SK-N-SH (cell line): ENCODE results near the gene OR1M1.

Experiments used
- EZH2phosphoT487 ChIP-seq: fragments of 200-600 bp; sonication (generic); IDR thresholded peaks from 2 replicates; pipeline ENCODE4 v1.6.1; 2017; ENCODE audit warnings: low read depth, mixed run types, mild to moderate bottlenecking, antibody characterized with exemption, moderate library complexity, borderline replicate concordance
- MXI1 ChIP-seq: IDR thresholded peaks from 2 replicates; pipeline ENCODE4 v1.6.1; 2012; ENCODE audit warnings: mild to moderate bottlenecking, low read depth, low read length, improper control_type of control experiment
- POLR2AphosphoS5 ChIP-seq: IDR thresholded peaks from 2 replicates; pipeline ENCODE4 v1.6.1; 2012; ENCODE audit warnings: low read depth, low read length
- TF ChIP-seq, protein P1 (sequence below): fragments of 200-600 bp; sonication (generic); IDR thresholded peaks from 2 replicates; pipeline ENCODE4 v1.6.1; 2017; ENCODE audit warnings: antibody characterized with exemption, mild to moderate bottlenecking, moderate library complexity
- TF ChIP-seq, protein P2 (sequence below): IDR thresholded peaks from 2 replicates; pipeline ENCODE4; 2012

DNA sequence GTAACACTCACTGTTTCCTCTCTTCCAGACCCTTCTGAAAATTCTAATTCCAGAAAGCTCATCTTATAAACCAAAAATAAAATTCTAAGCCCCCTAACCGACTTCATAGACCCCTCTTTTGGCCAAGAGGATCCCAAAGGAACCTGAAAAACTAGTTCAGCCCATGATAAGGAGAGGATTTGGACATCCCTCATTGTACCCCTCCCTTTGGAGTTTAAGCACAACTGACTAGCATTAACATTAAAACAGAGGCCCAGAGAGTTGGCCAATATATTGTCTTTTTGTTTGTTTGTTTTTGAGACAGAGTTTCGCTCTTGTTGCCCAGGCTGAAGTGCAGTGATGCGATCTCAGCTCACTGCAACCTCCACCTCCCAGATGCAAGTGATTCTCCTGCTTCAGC lies 42.4 kb upstream of the OR1M1 start:
- TF ChIP-seq POLR2AphosphoS5: no peak
- TF ChIP-seq, protein P1, sequence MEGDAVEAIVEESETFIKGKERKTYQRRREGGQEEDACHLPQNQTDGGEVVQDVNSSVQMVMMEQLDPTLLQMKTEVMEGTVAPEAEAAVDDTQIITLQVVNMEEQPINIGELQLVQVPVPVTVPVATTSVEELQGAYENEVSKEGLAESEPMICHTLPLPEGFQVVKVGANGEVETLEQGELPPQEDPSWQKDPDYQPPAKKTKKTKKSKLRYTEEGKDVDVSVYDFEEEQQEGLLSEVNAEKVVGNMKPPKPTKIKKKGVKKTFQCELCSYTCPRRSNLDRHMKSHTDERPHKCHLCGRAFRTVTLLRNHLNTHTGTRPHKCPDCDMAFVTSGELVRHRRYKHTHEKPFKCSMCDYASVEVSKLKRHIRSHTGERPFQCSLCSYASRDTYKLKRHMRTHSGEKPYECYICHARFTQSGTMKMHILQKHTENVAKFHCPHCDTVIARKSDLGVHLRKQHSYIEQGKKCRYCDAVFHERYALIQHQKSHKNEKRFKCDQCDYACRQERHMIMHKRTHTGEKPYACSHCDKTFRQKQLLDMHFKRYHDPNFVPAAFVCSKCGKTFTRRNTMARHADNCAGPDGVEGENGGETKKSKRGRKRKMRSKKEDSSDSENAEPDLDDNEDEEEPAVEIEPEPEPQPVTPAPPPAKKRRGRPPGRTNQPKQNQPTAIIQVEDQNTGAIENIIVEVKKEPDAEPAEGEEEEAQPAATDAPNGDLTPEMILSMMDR: no peak
- TF ChIP-seq EZH2phosphoT487: no peak
- TF ChIP-seq, protein P2, sequence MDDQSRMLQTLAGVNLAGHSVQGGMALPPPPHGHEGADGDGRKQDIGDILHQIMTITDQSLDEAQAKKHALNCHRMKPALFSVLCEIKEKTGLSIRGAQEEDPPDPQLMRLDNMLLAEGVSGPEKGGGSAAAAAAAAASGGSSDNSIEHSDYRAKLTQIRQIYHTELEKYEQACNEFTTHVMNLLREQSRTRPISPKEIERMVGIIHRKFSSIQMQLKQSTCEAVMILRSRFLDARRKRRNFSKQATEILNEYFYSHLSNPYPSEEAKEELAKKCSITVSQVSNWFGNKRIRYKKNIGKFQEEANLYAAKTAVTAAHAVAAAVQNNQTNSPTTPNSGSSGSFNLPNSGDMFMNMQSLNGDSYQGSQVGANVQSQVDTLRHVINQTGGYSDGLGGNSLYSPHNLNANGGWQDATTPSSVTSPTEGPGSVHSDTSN: no peak
- no peak for TF ChIP-seq MXI1
